Osteocyte (in vitro differentiated cells): Measurements from ENCODE around the gene CARMIL1. TPM values are rescaled to one million over a fixed set of nuclear protein-coding genes. Genes with fewer than 3 reads are reported as not detected.

Source experiments
- DNase-seq: peaks from one replicate; pipeline ENCODE4 v3.0.0; 2021; ENCODE audit warnings: mixed read lengths; ENCODE audit not compliant: unreplicated experiment; ENCODE audit errors: extremely low spot score
- H3K27ac Mint-ChIP-seq: one replicate; pipeline ENCODE4 v1.8.0; 2021; ENCODE audit warnings: mild to moderate bottlenecking, mixed read lengths; ENCODE audit not compliant: unreplicated experiment
- H3K27me3 Mint-ChIP-seq: one replicate; pipeline ENCODE4 v1.8.0; 2021; ENCODE audit warnings: mixed read lengths; ENCODE audit not compliant: unreplicated experiment
- H3K36me3 Mint-ChIP-seq: one replicate; pipeline ENCODE4 v1.8.0; 2021; ENCODE audit warnings: mixed read lengths; ENCODE audit not compliant: unreplicated experiment
- H3K4me1 Mint-ChIP-seq: one replicate; pipeline ENCODE4 v1.8.0; 2021; ENCODE audit warnings: mixed read lengths; ENCODE audit not compliant: unreplicated experiment
- H3K4me3 Mint-ChIP-seq: one replicate; pipeline ENCODE4 v1.8.0; 2021; ENCODE audit warnings: mild to moderate bottlenecking, moderate library complexity, mixed read lengths; ENCODE audit not compliant: unreplicated experiment
- H3K9me3 Mint-ChIP-seq: one replicate; pipeline ENCODE4 v1.8.0; 2021; ENCODE audit warnings: mixed read lengths; ENCODE audit not compliant: unreplicated experiment
- CTCF ChIP-seq: fragments of 200-600 bp; sonication (generic); IDR thresholded peaks from 2 replicates; pipeline ENCODE4 v1.5.0; 2021; ENCODE audit warnings: antibody characterized with exemption, mild to moderate bottlenecking, moderate library complexity
- total RNA-seq: library from RNA; stranded (reverse); gene quantifications from 2 replicates; pipeline ENCODE4 v1.2.1, GENCODE V29; 2021

The CARMIL1 gene
- total RNA-seq, 1 donor from 2014 or later = 14.9 TPM

GRCh38 chr6:25303254-25303653 is 24.1 kb downstream of the CARMIL1 start:
- Mint-ChIP-seq H3K9me3 (no peaks in the 10 kb centered on the region), H3K27me3 (no peaks in the 10 kb centered on the region), H3K4me1 (peaks cover 32% of the 10 kb centered on the region), H3K4me3 (no peak overlapping the region), H3K36me3 (no peaks in the 10 kb centered on the region), H3K27ac (no peak overlapping the region)
- DNase-seq = no peak
- no peak for TF ChIP-seq CTCF

GRCh38 chr6:25306379-25306778 is 27.2 kb downstream of the CARMIL1 start:
- Mint-ChIP-seq H3K36me3 (no peaks in the 10 kb centered on the region), H3K27me3 (no peaks in the 10 kb centered on the region), H3K4me3 (no peak overlapping the region), H3K9me3 (no peaks in the 10 kb centered on the region), H3K4me1 (peaks cover 39% of the 10 kb centered on the region), H3K27ac (no peak overlapping the region)
- DNase-seq = no peak
- TF ChIP-seq CTCF = no peak

- no peaks in the 10 kb centered on the region for H3K27me3 Mint-ChIP-seq
Observed at GRCh38 chr6:25307805-25308494, 28.8 kb downstream of the CARMIL1 start.

GRCh38 chr6:25309886-25310285 is 30.7 kb downstream of the CARMIL1 start:
- no peak for TF ChIP-seq CTCF
- H3K27ac Mint-ChIP-seq = no peak overlapping the region
- H3K9me3 Mint-ChIP-seq = no peaks in the 10 kb centered on the region
- DNase-seq = no peak
- no peak overlapping the region for H3K4me3 Mint-ChIP-seq
- H3K36me3 Mint-ChIP-seq = no peaks in the 10 kb centered on the region
- H3K27me3 Mint-ChIP-seq = no peaks in the 10 kb centered on the region
- H3K4me1 Mint-ChIP-seq = peaks cover 46% of the 10 kb centered on the region

More at GRCh38 chr6:25307805-25308494, 28.8 kb downstream of the CARMIL1 start:
- H3K27ac Mint-ChIP-seq = no peak overlapping the region
- H3K9me3 Mint-ChIP-seq = no peaks in the 10 kb centered on the region
- DNase-seq = no peak
- no peak overlapping the region for H3K4me3 Mint-ChIP-seq
- TF ChIP-seq CTCF = no peak
- no peaks in the 10 kb centered on the region for H3K36me3 Mint-ChIP-seq
- H3K4me1 Mint-ChIP-seq = peaks cover 39% of the 10 kb centered on the region

- DNase-seq = no peak
- peak overlapping the region; percentile 95 for H3K27ac Mint-ChIP-seq
Observed at GRCh38 chr6:25311331-25311840, 32.2 kb downstream of the CARMIL1 start.

More at GRCh38 chr6:25311331-25311840, 32.2 kb downstream of the CARMIL1 start:
- H3K4me3 Mint-ChIP-seq = no peak overlapping the region
- no peaks in the 10 kb centered on the region for H3K36me3 Mint-ChIP-seq
- H3K4me1 Mint-ChIP-seq = peaks cover 44% of the 10 kb centered on the region
- no peak for TF ChIP-seq CTCF
- no peaks in the 10 kb centered on the region for H3K9me3 Mint-ChIP-seq
- H3K27me3 Mint-ChIP-seq = no peaks in the 10 kb centered on the region
